HG02588 (cell line): Measurements from ENCODE around the gene TCEA3.

Experiments used
- ATAC-seq: cut with Tn5 transposase; IDR thresholded peaks from one replicate; pipeline ENCODE4 v1.9.1; 2021; ENCODE audit warnings: mild to moderate bottlenecking, moderate library complexity; ENCODE audit not compliant: unreplicated experiment

TCEA3 gene

DNA sequence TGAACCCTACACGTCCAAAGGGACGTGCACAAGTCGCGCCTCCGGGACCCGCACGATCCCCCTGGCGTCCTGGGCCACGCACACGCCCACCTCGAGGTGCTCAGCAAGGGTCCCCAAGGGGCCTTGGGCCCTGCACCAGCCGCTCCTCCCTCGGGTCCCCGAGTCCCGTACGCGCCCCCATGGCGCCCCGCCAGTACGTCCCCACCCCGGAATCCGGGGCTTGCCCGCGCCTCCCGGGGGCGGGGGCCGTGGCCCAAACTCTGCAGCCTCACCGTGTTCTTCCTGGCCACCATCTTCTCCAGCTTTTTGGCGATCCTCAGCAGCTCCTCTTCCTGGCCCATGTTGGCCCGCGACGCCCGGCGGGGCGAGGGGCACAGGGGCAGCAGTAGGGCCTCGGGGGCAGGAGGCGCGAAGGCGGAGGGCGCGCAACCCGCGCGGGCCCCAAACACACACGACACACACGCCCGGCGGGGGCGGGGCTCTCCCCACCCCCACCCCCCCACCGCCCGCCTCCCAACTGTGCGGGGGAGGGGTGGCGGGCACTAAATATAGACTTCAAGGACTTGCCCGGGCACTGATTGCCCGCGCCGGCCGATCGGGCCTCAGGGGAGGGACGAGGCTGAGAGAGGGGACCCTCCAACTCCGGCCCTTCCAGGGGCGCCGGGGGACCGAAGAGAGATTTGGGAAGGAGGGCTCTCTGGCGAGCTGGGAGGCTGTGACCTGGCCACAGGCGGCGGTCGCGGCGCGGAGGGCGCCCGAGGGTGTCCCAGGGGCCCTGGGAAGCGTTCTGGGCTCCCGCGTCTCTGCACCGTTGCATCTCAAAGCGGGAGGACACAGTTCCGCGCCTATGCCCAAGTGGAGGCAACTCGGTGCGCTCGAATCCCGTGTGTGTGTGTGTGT is at the start of gene TCEA3:
Gene TCEA3, minus strand, starts transcription at position 456 of the 900 bp plus-strand sequence. Its CDS starts 115 bp downstream, at position 341.
- ATAC-seq: no peak

DNA sequence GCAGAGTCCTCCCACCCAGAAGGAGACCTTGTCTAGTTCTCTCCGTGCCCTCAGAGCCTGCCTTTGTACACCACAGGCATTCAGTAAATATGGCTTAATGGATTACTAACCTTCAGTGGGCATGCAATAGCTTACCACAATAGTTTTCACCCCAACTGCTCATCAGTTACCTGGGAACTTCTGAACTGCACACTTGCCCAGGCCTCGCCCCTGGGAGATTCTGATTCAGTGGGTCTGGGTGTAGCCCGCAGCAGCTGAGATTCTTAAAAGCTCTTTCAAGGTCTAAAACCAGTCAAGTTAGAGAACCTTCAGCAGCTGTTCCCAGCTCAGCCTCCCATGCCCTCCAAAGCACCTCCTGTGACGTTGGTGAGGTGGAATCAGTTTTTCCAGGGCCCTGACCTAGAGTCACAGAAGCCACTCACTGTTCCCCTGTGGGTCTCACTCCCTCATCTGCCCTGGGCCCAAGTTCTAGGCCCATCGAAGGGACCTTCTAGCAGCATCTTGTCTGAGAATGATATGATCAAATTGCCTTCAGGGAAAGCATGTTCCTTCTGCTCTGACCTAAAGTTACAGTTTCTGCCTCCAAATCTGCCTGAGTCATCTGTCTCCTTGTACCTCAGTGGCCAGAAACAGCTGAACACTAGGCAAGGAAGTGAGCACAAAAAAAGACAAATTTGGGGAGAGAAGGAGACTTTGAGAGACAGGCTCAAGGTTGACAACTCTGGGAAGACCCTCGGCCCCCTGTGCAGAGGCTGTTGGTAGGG is 48.7 kb upstream of the TCEA3 start:
- ATAC-seq: no peak

GRCh38 chr1:23472351-23473036 is 47.9 kb upstream of the TCEA3 start:
- ATAC-seq: no peak

DNA sequence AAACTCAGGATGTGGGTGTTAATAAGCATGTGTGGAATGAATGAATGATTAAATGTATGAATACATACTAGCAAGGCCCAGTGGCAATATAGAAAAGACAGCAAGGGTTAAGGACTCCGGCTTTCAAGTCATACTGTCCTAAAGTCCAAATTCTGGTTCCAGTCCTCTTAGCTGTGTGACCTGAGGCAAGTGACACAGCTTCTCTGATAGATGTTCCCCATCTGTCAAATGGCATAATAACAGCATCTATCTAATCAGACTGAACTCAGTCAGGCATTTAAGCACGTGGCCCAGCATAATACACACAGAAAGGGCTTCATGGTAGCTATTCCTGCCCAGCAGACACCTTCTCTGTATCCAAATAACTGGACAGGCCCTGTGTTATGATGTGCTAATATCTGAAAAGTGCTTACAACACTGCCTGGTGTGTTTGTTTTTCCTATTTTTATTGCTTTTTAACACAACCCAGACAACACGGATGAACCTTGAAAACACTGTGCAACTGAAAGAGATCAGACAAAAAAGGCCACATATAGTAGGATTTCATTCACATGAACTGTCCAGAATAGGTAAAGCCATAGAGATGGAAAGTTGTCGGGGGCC is 47.0 kb upstream of the TCEA3 start:
- no peak for ATAC-seq

- ATAC-seq: no peak
Measured at GRCh38 chr1:23470282-23471070, 45.9 kb upstream of the TCEA3 start.

GRCh38 chr1:23469372-23469982 is 44.9 kb upstream of the TCEA3 start:
- no peak for ATAC-seq

DNA sequence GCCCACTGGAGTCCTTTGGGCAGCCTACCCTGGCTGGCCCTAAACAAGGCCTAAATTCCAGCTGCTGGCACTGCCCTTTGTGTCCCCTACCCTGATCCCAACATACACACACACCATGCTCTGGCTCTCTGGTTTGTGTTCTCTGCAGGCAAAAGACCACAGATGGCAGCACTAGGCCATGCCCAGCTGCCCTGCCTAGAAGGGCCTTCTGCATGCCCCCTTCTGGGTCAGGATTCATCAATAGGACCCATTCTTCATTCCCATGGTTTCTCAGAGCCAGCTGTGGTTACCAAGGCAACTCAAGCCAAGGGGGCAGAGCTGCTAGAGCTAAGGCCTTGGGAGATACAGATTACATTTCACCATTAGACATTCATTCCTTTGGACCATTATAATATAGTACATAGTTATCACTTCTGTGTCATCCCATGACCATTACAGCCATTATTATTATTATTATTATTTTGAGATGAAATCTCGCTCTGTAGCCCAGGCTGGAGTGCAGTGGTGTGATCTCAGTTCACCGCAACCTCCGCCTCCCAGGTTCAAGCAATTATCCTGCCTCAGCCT is 42.0 kb upstream of the TCEA3 start:
- ATAC-seq: no peak

DNA sequence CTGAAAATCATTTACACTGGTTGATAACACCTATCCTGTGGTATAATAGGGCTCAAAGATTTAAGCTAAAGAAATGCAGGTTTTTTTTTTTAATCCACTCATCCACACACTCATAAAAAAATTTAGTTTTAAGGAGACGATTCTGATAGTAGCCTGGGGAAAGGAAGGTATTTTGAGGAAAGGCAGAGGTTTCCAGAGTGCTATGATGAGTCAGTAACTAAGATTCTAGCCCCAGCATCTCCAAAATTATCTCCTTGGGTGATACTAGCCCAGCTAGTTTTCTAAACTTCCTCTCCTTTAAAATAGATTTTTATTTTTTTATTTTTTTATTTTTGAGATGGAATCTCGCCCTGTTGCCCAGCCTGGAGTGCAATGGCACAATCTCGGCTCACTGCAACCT is 38.7 kb upstream of the TCEA3 start:
- ATAC-seq: no peak

DNA sequence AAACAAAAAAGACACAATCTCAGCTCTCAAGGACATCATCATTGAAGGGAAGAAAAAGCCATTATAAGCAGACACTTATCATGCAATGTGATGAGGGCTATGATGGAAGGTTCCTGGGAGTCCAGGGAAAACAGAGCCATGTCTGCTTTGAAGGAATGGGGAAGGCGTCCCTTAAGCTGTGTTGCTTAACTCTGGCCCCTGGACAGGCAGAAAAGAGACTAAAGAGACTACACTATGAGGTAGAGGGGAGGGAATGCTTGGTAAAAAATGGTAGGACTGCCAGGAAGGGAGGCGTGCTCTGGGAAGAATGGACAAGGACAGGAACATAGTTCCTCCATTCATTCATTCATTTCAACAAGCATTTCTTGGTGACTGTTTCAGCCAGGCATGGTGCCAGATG is 38.2 kb upstream of the TCEA3 start:
- no peak for ATAC-seq

DNA sequence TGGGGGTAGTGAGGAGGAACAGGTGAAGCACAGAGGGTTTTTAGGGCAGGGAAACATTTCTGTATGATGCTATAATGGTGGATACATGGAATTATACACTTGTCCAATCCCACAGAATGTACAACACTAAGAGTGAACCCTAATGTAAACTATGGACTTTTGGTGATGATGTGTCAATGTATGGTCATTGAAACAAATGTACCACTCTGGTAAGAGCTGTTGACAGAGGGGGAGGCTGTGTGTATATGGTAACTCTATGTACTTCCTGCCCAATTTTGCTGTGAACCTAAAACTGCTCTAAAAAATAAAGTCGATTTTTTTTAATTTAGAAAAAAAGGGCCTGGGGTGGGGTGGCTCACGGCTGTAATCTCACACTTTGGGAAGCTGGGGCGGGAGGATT is 36.5 kb upstream of the TCEA3 start:
- ATAC-seq: no peak

- no peak for ATAC-seq
Measured at GRCh38 chr1:23460519-23460918, 36.0 kb upstream of the TCEA3 start.

DNA sequence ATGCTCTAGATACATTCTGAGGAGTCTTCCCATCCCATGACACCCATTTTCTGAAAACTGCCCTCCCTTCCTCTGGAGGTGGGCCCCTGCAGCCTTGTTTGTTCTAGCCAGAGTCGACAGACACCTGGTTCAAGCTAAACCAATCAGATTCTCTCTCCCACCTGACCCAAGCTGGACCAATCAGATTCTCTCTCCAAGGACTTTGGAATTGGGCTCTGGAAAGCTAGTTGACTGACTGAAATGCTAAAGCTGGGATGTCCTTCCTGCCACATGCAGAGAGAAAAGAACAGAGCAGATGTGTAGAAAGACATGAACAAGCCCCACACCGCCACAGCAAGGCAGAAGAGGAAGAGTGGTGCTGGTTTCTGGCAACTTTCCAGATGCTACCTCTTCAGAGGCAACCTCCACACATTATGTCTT is 34.8 kb upstream of the TCEA3 start:
- ATAC-seq: no peak

- no peak for ATAC-seq
Measured at GRCh38 chr1:23456226-23456625, 31.7 kb upstream of the TCEA3 start.

DNA sequence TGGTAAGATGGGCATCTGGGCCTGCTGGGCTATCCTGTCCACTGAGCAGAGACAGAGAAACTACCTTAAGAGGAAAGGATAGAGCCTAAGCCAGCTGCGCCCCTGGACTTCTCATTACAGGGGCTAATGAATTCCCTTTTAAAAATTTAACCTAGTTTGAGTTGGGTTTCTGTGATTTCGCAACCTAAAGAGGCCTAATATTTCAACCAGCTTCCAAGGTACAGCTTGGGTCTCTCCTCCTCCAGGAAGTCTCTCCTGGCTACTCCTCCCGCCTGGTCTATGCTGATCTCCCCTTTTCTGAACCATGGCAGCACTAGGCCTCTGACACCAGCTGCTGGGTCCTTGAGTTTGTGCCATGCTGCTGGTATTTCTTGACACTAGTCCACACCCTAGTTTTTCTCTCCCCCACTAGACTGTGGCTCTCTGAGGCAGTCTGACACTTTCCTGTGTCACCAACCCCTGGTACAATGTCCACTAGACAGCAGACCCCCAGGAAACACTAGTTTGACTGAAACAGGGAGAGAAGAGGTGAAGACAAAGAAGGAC is 29.0 kb upstream of the TCEA3 start:
- no peak for ATAC-seq

- no peak for ATAC-seq
Measured at GRCh38 chr1:23452011-23452411, 27.5 kb upstream of the TCEA3 start.

- no peak for ATAC-seq
Measured at GRCh38 chr1:23451441-23451840, 26.9 kb upstream of the TCEA3 start.

DNA sequence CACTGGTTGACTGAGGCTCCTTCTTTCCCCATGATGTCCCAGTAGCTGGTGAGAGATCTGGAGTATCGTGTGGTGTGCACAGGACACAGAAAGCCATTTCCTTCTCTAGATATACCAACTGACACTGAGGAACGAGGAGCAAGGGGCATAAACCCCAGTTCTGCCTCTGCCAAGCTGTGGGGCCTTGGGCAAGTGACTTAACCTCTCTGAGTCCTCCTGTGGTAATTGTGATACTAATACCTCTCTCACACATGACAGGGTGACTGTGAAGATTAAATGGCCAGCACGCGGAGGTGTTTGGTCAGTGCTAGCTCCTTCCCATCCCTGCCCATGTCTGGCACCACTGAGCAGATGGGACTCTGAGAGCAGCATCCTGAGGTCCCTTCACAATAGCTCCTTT is 26.3 kb upstream of the TCEA3 start:
- no peak for ATAC-seq

DNA sequence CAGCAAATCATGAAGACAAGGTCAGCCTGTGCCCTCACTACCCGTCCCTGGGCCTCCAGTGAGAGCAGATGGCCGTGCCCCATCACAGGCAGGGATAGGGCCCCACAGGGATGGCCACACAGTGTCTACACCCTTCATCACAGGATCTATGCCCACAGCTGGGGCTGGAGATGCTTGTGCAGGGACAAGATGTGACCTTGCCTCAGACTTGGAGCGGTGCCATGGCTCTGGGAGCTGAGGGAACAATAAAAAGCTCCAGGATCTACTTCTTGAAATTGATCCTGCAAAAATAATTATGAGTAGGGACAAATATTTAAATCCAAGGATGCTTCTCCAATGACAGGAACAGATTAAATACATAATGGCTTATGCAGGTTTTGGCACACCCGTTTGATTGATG is 25.4 kb upstream of the TCEA3 start:
- ATAC-seq: no peak

DNA sequence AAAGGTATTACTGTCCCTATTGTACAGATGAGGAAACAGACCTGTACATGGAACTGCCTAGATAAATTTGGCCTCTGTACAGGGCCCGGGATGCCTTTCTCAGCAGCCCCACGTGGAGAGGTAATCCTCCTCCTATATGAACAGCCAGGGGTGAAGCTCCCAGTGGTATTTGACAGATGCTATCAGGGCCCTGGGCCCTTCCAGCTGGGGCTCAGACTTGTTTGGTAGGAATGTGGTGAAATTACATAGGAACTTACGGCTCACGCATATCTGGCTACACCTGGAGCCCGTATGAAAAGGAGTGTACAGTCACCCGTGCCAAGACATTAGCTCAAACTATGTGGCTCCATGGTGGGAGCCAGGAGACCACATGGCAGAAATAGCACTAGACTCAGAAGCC is 24.8 kb upstream of the TCEA3 start:
- no peak for ATAC-seq
